ENCODE results near the gene ADAM12.

Gene ADAM12

DNA sequence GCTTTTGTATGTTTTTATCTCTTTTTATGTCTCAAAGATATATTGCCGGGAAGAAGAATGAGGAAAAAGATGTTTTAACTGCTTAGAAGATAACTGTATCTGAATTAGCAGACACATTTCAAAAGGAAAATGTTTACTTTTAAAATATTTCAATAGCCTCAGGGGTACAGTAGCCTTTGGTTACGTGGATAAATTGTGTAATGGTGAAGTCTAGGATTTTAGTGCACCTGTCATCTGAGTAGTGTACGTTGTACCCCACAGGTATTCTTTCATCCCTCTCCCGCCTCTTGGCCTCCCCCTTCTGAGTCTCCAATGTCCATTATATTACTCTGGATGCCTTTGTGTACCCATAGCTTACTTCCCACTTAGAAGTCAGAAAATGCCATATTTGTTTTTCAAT is 269.8 kb downstream of the ADAM12 start:
- no peak overlapping the region for H3K4me2 ChIP-seq (ENCODE audit: low read depth, low read length)
- no peaks in the 10 kb centered on the region for H3K36me3 ChIP-seq (replicated peaks; ENCODE audit: insufficient read depth, low read length)
- H3K9me3 ChIP-seq (replicated peaks; ENCODE audit: insufficient read depth, low read length), result no peaks in the 10 kb centered on the region
- H3K4me3 ChIP-seq (ENCODE audit: low read length), result no peak overlapping the region
- TF ChIP-seq EZH2phosphoT487 (IDR thresholded peaks at IDR 0.05; ENCODE audit: low read length) (no peak), EZH2 (optimal IDR thresholded peaks at IDR 0.05; ENCODE audit: low read depth, low read length) (no peak)
- TF ChIP-seq, protein P1, sequence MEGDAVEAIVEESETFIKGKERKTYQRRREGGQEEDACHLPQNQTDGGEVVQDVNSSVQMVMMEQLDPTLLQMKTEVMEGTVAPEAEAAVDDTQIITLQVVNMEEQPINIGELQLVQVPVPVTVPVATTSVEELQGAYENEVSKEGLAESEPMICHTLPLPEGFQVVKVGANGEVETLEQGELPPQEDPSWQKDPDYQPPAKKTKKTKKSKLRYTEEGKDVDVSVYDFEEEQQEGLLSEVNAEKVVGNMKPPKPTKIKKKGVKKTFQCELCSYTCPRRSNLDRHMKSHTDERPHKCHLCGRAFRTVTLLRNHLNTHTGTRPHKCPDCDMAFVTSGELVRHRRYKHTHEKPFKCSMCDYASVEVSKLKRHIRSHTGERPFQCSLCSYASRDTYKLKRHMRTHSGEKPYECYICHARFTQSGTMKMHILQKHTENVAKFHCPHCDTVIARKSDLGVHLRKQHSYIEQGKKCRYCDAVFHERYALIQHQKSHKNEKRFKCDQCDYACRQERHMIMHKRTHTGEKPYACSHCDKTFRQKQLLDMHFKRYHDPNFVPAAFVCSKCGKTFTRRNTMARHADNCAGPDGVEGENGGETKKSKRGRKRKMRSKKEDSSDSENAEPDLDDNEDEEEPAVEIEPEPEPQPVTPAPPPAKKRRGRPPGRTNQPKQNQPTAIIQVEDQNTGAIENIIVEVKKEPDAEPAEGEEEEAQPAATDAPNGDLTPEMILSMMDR (IDR thresholded peaks at IDR 0.05; ENCODE audit: low read length), result no peak
- H4K20me1 ChIP-seq (ENCODE audit: insufficient read depth, low read length), result no peaks in the 10 kb centered on the region
- no peak overlapping the region for H3K27ac ChIP-seq (ENCODE audit: low read length)
- no peaks in the 10 kb centered on the region for H3K9me2 ChIP-seq (replicated peaks; ENCODE audit: insufficient read depth, low read length)
- no peak overlapping the region for H2AFZ ChIP-seq (ENCODE audit: low read length)
- H3K27me3 ChIP-seq (replicated peaks; ENCODE audit: insufficient read depth, low read length), result peaks cover 7% of the 10 kb centered on the region; the same call in 1 of the 2 replicates
- DNase-seq, result no peak
- no peaks in the 10 kb centered on the region for H3K79me2 ChIP-seq (ENCODE audit: low read length)
- H3F3A ChIP-seq (ENCODE audit: insufficient read depth, low read length), result no peaks in the 10 kb centered on the region
- H3K4me1 ChIP-seq (ENCODE audit: low read length), result no peaks in the 10 kb centered on the region
- H3K9ac ChIP-seq (ENCODE audit: low read length), result no peak overlapping the region

DNA sequence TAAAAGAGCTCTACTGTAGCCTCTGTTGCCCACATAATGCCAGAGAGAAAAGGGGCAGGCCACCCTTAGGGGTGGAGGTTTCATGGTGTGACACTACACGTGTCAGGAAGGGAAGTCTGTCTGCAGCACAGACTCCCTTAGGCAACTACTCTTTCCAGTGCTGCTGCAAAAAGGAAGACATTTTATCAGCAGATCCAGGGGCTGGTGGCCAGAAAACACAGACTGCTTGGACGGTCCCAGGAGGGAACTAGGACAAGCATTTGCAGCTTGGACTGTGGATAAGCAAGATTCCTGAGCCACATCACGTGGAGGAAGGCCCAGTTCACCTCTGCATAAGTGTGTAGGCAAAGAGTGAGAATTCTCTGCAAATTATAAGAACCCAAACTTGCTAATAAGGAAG is 271.1 kb downstream of the ADAM12 start:
- Histone ChIP-seq H3K4me2 (ENCODE audit: low read depth, low read length) (no peak overlapping the region), H3K79me2 (ENCODE audit: low read length) (no peaks in the 10 kb centered on the region), H3K4me1 (ENCODE audit: low read length) (no peaks in the 10 kb centered on the region), H3K9me3 (replicated peaks; ENCODE audit: insufficient read depth, low read length) (no peaks in the 10 kb centered on the region), H3K9ac (ENCODE audit: low read length) (no peak overlapping the region), H3K27ac (ENCODE audit: low read length) (no peak overlapping the region), H3K36me3 (replicated peaks; ENCODE audit: insufficient read depth, low read length) (no peaks in the 10 kb centered on the region), H2AFZ (ENCODE audit: low read length) (no peak overlapping the region), H3F3A (ENCODE audit: insufficient read depth, low read length) (no peaks in the 10 kb centered on the region), H3K27me3 (replicated peaks; ENCODE audit: insufficient read depth, low read length) (no peaks in the 10 kb centered on the region), H3K9me2 (replicated peaks; ENCODE audit: insufficient read depth, low read length) (no peaks in the 10 kb centered on the region), H4K20me1 (ENCODE audit: insufficient read depth, low read length) (no peaks in the 10 kb centered on the region), H3K4me3 (ENCODE audit: low read length) (no peak overlapping the region)
- TF ChIP-seq, protein P1 (IDR thresholded peaks at IDR 0.05; ENCODE audit: low read length), result no peak
- no peak for TF ChIP-seq EZH2phosphoT487 (IDR thresholded peaks at IDR 0.05; ENCODE audit: low read length)
- DNase-seq, result no peak

DNA sequence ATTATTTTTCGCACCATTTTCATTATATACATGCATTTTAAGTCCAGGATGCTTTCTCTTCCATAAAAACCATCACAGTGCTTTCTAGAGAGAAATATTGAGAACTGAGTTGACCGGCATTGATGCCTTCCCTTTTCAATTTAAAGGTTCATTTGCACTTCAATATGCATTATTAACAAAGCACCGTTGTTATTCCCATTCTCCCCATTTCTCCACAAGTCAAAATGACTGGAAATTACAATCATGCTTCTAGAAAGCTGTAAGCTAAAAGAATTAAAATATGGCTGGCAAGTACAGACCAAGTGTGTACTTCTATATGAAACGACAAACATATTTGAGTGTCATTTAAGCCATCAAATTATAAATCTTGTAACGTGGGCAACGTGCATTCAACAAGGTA is 272.4 kb downstream of the ADAM12 start:
- DNase-seq, result no peak
- Histone ChIP-seq H3K4me1 (ENCODE audit: low read length) (no peaks in the 10 kb centered on the region), H3K27me3 (replicated peaks; ENCODE audit: insufficient read depth, low read length) (0 out of 2 replicates have a peak, but pooled peaks cover 4% of the 10 kb centered on the region), H3K27ac (ENCODE audit: low read length) (no peak overlapping the region), H3K79me2 (ENCODE audit: low read length) (no peaks in the 10 kb centered on the region), H3K9me3 (replicated peaks; ENCODE audit: insufficient read depth, low read length) (no peaks in the 10 kb centered on the region), H3K9ac (ENCODE audit: low read length) (no peak overlapping the region), H3K36me3 (replicated peaks; ENCODE audit: insufficient read depth, low read length) (no peaks in the 10 kb centered on the region), H3K4me3 (ENCODE audit: low read length) (no peak overlapping the region), H3K9me2 (replicated peaks; ENCODE audit: insufficient read depth, low read length) (no peaks in the 10 kb centered on the region), H4K20me1 (ENCODE audit: insufficient read depth, low read length) (no peaks in the 10 kb centered on the region), H3F3A (ENCODE audit: insufficient read depth, low read length) (no peaks in the 10 kb centered on the region), H2AFZ (ENCODE audit: low read length) (no peak overlapping the region), H3K4me2 (ENCODE audit: low read depth, low read length) (no peak overlapping the region)
- TF ChIP-seq EZH2phosphoT487 (IDR thresholded peaks at IDR 0.05; ENCODE audit: low read length) (no peak), EZH2 (optimal IDR thresholded peaks at IDR 0.05; ENCODE audit: low read depth, low read length) (no peak)
- TF ChIP-seq, protein P1 (IDR thresholded peaks at IDR 0.05; ENCODE audit: low read length), result no peak
